GM18526 (cell line): Measurements from ENCODE around the gene KIAA0825.

Experiments used
- POLR2A ChIP-seq: IDR thresholded peaks from 3 replicates; pipeline ENCODE4 v1.6.1; 2011; ENCODE audit not compliant: insufficient read length; ENCODE audit errors: extremely low read depth

The KIAA0825 gene

DNA sequence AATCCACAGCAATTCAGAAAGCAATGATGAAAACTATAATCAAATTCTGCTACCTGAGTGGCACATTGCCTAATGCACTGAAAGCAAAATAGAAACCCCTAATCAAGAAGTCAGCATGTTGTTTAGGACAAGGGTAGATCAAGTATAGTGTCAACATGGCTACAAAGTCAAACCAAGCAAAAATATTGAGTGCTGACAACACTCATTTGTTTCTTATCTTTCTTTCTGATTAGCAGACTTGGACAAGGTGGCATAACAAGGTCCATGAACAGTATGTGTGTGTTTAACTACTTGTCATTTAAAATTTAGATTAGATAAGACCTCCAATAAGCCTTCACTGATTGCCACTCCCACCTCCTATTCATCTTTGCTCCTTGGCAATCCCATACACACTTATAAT lies 332.4 kb downstream of the KIAA0825 start:
- no peak for TF ChIP-seq POLR2A

DNA sequence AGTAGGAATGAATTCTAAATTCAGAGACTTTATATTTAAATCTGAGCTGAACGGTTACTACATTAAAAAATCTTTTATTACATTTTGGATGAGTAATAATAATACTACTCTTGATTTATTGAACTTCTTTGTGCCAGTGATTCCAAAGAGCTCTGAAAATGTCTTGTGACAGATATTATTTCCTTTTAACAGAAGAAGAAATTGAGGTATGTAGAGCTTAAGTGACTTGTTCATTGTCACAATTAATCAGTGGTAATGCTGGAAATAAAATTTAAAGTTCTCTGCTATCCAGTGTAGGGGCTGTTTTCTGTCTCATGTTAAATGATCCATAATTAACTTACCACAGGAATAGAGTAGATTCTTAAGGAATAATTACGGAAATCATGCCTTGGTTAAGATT lies 335.3 kb downstream of the KIAA0825 start:
- no peak for TF ChIP-seq POLR2A

GRCh38 chr5:94281236-94281801 lies 337.1 kb downstream of the KIAA0825 start:
- no peak for TF ChIP-seq POLR2A

DNA sequence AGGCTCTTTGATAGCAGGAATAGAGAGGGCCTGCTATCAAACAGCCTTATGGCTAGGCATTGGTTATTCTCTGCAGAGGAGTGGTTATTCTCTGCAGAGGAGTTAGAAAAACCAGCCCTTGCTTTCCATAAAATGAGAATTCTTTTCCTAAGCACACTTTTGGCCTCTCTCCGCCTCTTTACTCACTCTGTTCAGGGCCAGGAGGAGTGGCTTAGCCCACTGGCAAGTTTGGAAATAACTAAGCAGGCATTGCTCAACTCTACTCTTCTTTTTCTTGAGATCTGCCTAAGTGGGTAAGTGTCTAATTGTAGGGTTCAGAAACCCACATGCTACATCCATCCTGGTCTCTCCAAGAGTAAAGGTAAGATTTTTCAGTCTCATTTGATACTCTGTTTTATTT lies 341.7 kb downstream of the KIAA0825 start:
- TF ChIP-seq POLR2A = no peak

DNA sequence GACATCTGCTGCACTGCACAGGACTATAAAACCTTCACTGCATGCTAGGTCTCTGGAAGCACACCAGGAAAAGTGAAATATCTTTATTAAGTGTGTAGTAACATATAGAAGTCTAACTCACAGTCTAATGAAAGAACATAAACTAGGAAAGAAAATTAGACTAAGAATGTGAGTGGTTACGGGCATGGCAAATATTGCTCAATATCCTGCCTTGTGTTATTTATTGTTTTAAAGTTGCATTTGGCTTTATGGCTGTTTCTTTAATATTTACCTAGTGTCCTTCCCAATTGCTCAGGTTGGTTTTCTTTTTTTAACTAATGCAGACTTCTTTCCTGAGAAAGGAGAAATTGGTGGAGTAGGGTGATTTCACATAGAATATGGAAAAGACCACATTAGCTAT lies 342.4 kb downstream of the KIAA0825 start:
- no peak for TF ChIP-seq POLR2A

GRCh38 chr5:94274707-94275106 lies 343.7 kb downstream of the KIAA0825 start:
- no peak for TF ChIP-seq POLR2A

DNA sequence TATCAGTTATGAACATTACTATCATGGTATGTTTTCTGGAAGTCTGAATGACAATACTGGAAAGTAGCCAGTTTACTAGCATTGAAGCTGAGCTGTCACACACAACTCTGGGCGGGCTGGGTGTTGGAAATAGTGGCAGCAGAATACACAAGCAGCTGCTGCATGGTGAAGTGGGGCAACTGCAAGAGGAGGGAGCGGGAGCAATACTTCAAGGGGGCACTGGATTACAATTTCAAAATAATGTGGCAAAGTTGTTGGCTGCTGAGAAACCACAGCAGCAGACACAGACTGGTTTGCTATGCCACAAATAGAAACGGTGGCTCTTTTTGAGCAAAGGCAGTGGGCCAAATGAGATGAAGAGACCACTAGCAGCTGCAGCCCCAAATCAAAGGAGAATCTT lies 350.2 kb downstream of the KIAA0825 start:
- no peak for TF ChIP-seq POLR2A

DNA sequence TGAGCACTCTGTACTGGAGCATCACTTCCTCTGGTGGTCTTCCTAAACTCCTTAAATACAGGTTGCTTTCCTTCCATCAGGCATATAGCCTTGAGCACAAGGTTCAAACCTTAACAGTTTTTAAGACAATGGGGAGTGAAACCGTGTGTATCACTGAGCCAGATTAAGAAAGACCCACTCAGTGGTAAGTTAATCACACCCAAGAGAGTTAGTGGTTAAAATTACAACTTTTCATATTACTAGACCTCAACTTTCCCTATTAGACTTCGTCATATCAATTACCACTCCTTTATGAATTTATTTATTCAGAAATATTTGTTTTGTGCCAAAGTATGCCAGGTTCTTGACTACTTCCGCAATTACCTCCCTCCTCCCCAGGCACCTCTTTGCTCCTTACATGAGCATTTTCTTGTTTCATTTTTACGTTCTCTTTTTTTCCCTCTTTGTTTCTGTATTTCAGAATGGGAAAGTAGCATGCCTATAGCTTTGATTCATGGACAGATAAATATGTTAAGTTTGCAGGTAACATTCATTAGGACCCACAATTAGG lies 351.0 kb downstream of the KIAA0825 start:
- TF ChIP-seq POLR2A = no peak

DNA sequence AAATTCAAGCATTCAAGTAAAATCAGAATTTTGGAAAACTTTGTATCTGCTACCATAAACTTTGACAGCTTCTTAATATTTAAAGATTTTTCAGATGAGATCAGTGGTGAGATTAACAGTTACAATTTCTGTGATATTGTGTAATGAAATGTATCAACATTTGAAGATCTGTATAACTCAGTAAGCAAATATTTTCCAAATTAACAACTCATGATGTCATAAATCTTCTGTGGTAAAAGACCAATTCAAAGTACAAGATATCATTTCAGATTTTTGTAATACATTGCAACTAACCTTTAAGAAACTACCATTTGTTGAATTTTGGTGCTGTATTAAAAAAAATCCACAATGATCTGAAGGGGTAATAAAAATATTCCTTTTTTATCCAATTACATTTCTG lies 352.2 kb downstream of the KIAA0825 start:
- no peak for TF ChIP-seq POLR2A

GRCh38 chr5:94263068-94263467 lies 355.3 kb downstream of the KIAA0825 start:
- TF ChIP-seq POLR2A = no peak

- TF ChIP-seq POLR2A = no peak
These were observed 358.3 kb downstream of the KIAA0825 start for GRCh38 chr5:94260096-94260495.

- no peak for TF ChIP-seq POLR2A
These were observed 364.2 kb downstream of the KIAA0825 start for GRCh38 chr5:94254214-94254613.

DNA sequence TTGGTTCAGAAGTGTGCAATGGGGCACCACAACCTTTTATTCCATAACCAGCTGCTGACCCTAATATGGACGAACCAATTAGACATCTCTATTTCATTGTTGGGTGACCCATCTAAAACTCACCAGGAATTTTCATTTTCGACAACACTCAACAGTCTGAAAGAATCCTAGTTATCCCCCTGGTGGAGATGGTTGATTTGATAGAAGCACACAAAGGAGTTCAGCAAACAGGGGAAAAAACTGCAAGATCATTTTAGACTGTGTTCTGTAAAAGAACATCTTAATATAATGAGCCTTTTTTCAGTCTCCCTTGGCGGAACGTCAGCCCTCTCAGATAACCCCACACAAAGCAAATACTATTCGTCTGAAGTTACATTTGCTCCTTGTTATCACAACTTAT lies 367.4 kb downstream of the KIAA0825 start:
- no peak for TF ChIP-seq POLR2A

- TF ChIP-seq POLR2A = no peak
These were observed 369.0 kb downstream of the KIAA0825 start for GRCh38 chr5:94249430-94249829.

DNA sequence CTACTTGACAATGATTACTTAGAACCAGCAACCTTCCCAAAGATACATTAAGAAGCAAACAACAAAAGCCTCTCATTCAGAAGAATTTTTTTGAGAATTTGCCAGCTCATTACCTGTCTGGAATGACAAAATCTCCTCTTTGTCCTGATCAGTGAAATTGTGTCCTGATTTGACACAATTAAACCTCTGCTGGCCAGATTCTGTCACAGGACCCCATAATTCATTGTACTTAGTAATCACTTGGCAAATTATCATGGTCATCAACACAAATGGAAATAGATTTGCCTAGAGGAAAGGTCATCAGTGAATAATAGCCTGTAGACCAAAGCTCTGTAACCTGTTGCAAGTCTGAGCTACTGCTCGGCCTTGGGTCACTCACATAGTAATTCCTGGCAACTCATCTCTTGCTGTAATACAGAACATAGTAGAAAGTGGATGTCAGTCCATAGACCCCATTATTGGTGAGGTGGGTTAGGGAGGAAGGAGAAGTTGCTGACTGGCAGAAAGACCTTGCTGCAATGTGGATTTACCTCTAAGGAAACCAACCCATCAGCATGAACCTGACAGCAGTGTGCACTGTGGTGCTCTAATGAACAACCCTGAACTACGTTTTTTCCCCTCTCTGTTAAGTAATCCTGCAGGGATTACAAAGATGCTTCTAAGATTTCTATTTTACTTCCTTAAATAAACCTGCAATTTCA lies 370.1 kb downstream of the KIAA0825 start:
- TF ChIP-seq POLR2A = no peak

- no peak for TF ChIP-seq POLR2A
These were observed 372.8 kb downstream of the KIAA0825 start for GRCh38 chr5:94245608-94246007.

DNA sequence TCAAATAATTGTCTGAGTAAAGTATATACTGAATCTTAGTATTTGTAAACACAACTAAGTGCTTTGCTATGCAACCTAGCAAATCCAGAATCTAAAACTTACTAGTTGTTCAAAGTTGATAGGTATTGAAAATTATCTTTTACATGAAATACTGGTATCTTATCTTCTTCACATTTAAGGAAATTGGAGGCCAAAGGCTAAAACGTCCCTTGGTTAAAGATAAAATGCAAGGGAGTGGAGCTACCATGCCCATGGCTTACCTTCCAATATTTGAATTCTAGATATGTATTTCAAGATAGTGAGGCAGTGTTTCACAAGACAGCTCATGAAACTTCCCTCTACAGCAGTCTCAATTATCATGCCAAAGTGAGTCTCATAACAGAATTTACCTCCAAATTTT lies 373.5 kb downstream of the KIAA0825 start:
- TF ChIP-seq POLR2A = no peak
